Peyer's patch (tissue), 4 donors: ENCODE data around the gene AP3D1.

Experiments
- CTCF ChIP-seq, 6 experiments: fragments of 450-650 bp in 4 of 6; fragments of 200-600 bp in 2 of 6; sonication (generic) in 1 of 6; IDR thresholded peaks; one replicate each; pipeline ENCODE4 v1.5.1; 2017 to 2019; ENCODE audit warnings: antibody characterized with exemption in 6 of 6, mild to moderate bottlenecking in 3 of 6, moderate library complexity in 1 of 6
- POLR2A ChIP-seq, 2 donors: fragments of 450-650 bp; IDR thresholded peaks; one replicate each; pipeline ENCODE4 v1.5.1; 2017; ENCODE audit warnings: antibody characterized with exemption in 2 of 2, mild to moderate bottlenecking in 2 of 2, moderate library complexity in 2 of 2

- TF ChIP-seq POLR2A (IDR thresholded peaks at IDR 0.05) (no peak), CTCF (IDR thresholded peaks at IDR 0.05) (no peak)
Measured at GRCh38 chr19:2123682-2124387, 27.5 kb downstream of the AP3D1 start.
